HG03439 (cell line): ENCODE data around the gene DUSP5.
A peak's percentile ranks its signal among the peaks of the same experiment; 100 is the strongest.
"Not testable (repeated sequence)": the region's sequence is repeated elsewhere in the genome, so short reads cannot be mapped to it uniquely, and the experiment has no call there.

Source experiments
- ATAC-seq: cut with Tn5 transposase; IDR thresholded peaks from one replicate; pipeline ENCODE4 v1.9.1; 2021; ENCODE audit warnings: mild to moderate bottlenecking, moderate library complexity; ENCODE audit not compliant: unreplicated experiment

DUSP5 gene, protein sequence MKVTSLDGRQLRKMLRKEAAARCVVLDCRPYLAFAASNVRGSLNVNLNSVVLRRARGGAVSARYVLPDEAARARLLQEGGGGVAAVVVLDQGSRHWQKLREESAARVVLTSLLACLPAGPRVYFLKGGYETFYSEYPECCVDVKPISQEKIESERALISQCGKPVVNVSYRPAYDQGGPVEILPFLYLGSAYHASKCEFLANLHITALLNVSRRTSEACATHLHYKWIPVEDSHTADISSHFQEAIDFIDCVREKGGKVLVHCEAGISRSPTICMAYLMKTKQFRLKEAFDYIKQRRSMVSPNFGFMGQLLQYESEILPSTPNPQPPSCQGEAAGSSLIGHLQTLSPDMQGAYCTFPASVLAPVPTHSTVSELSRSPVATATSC

GRCh38 chr10:110497438-110498086, at the start of gene DUSP5:
Gene DUSP5, plus strand, starts transcription at chr10:110497907. Its CDS starts 215 bp downstream, at chr10:110498122.
- ATAC-seq, result peak; percentile 72

- no peak for ATAC-seq
These were observed 48.9 kb upstream of the DUSP5 start for GRCh38 chr10:110448682-110449418.

GRCh38 chr10:110455446-110455845, 42.3 kb upstream of the DUSP5 start:
- no peak for ATAC-seq

- no peak for ATAC-seq
These were observed 41.7 kb upstream of the DUSP5 start for GRCh38 chr10:110456046-110456445.

GRCh38 chr10:110456523-110457091, 41.1 kb upstream of the DUSP5 start:
- no peak for ATAC-seq

GRCh38 chr10:110457851-110458250, 39.9 kb upstream of the DUSP5 start:
- ATAC-seq, result no peak

DNA sequence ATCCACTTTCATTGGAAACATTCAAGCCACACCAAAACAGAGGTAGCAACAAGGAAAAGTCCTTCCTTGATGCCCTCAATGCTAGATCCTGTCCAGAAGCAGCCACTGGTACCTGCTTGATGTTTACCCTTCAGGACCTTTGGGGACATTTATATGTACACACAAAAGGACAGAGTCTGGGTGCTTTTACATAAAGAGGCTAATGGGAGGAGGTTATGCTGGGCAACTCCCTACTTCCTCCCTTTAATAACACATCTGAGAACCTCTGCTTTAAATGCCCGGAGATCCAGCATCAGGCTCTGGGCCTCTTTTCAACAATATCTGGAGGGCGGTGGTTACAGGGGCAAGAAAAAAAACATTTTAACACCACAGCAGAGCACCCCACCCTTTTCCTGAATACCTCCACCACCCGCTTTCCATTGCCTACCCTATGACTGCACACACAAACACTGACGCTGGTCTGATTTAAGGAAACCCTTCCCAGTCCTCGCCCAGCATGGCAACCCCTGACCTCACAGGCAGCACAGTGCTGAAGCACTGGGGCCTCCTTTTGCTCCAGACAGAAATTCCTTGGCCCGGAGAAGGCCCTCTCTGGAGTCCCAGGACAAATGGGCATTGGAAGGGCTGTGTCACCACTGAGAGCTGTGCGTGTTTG, 39.3 kb upstream of the DUSP5 start:
- ATAC-seq, result no peak

GRCh38 chr10:110459600-110459999, 38.1 kb upstream of the DUSP5 start:
- no peak for ATAC-seq

- ATAC-seq, result no peak
These were observed 37.4 kb upstream of the DUSP5 start for GRCh38 chr10:110460111-110460809.

DNA sequence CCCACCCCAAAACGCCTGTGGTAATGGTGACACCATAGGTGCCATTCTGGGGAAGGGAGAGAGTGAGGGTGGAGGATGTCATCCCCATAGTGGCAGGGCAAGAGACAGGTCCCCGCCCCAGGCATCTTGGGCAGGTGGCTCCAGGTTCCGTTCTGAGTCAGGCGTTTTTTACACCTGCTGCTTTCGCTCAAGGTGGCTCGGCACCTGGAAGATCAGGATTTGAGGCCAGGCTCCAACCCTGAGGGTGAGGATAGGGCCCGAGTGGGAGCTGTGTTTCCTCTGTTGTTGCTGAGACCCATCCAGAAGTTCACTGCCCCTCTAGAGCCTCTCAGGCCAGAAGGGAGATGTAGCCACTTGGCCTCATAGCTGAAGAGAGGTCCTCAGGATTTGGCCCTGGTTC, 36.6 kb upstream of the DUSP5 start:
- ATAC-seq, result no peak

GRCh38 chr10:110461530-110461929, 36.2 kb upstream of the DUSP5 start:
- ATAC-seq, result no peak

DNA sequence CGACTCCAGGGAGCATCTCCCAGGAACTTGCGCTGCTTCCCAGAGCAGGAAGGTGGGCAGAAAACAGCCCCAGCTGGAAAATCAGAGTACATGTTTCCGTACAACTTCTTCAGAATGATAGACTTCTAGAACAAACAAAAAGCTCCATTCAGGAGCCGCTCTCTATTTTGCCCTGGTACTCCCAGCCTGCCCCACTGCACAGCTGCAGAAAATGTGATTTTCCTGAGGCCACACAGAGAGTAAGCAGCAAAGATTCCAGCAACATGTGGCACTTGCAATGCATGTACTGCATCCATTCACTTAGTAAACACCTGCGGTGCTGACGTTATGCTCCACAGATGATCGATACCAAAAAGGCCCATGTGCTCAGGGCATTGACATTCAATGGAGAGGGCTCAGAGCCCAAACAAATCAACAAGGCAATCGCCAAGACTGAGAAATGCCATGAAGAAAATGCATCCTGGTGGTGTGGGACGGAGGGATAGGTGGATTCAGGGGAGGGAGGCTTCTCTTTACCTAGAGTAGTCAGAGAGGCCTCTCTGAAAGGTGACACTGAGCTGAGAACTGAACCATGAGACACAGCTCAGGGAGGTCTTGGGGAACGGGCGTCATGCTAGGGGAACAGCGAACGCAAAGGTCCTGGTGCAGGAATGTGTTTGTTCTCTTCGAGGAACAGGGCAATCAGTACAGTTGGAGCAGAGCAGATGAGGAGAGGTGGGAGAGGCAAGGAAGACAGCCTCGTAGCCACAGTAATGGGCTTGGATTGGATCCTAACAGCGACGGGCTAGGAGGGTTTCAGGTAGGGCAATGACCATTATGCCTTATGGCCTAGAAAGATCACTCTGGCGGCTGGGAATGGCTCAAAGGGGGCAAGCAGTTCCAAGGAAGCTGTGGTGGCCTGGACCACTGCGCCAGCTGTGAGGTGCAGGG, 35.3 kb upstream of the DUSP5 start:
- ATAC-seq, result no peak

- ATAC-seq, result not testable (repeated sequence)
These were observed 29.4 kb upstream of the DUSP5 start for GRCh38 chr10:110468258-110468657.

DNA sequence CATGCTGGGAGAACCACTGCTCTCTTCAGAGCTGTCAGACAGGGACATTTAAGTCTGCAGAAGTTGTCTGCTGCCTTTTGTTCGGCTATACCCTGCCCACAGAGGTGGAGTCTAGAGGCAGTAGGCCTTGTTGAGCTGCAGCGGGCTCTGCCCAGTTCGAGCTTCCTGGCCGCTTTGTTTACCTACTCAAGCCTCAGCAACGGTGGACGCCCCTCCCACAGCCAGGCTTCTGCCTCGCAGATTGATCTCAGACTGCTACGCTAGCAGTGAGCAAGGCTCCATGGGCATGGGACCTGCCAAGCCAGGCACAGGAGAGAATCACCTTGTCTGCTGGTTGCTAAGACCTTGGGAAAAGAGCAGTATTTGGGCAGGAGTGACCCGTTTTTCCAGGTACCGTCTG, 27.2 kb upstream of the DUSP5 start:
- ATAC-seq, result not testable (repeated sequence)

DNA sequence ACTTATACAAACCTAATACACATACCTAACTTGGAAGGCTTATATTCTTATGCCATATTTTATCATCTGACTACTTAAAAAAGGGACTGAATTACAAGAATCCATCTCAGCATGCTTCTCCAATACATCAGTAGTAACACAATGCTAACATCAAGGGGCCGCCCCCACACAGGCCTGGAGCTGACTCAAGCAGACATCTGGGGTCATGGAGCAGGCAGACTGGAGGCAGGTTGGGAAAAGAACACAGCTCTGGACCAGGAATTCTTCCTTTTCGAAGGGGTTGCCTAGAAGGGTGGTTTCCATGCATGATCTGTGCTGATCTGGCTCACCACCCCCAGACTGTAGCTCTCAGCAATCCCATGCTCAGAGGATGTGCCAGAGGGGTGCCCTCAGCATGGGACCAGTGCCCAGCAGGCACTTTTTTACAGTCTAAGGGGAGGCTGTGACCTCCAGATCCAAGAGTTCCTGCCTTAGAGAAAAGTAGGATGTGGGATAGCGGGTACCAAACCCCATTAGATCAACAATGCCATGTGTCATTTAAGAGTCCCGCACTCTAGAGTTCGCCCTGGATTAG, 26.1 kb upstream of the DUSP5 start:
- no peak for ATAC-seq

- ATAC-seq, result no peak
These were observed 23.7 kb upstream of the DUSP5 start for GRCh38 chr10:110474017-110474416.

DNA sequence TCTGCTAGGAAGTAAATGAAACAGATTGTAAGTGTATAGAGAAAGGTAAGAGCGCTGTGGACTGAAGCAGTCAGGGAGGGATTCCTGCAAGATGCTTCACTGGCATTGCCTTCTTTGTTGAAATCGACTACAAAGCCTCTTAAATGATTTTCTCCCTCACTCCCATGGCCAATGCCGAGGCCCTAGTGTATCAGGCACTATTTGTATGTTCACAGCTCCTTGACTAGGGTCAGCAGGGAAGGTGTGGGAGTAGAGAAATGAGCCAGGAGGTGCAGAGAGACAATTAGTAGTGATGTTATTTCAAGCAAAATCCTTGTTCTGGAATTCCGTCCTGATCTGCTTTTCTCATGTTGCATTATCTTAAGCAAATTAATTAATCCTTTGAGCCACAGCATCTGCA, 22.9 kb upstream of the DUSP5 start:
- no peak for ATAC-seq

- no peak for ATAC-seq
These were observed 21.8 kb upstream of the DUSP5 start for GRCh38 chr10:110475722-110476515.
